Ectodermal cell (in vitro differentiated cells): ENCODE measurements around the gene CALCA.

ENCODE experiments used
- H3K27ac ChIP-seq: 2 replicates; pipeline ENCODE4 v1.7.0; 2013; ENCODE audit warnings: mild to moderate bottlenecking, low read depth, low read length; ENCODE audit not compliant: insufficient read depth, poor library complexity, severe bottlenecking
- H3K27me3 ChIP-seq: 2 replicates; pipeline ENCODE4 v1.7.0; 2013; ENCODE audit warnings: mild to moderate bottlenecking, low read length; ENCODE audit not compliant: insufficient read depth, control insufficient read depth, poor library complexity, severe bottlenecking
- H3K36me3 ChIP-seq: one replicate; pipeline ENCODE4 v1.7.0; 2013; ENCODE audit warnings: low read length; ENCODE audit not compliant: control insufficient read depth, insufficient read depth
- H3K4me1 ChIP-seq: one replicate; pipeline ENCODE4 v1.7.0; 2013; ENCODE audit warnings: low read length; ENCODE audit not compliant: control insufficient read depth, insufficient read depth
- H3K4me3 ChIP-seq: 2 replicates; pipeline ENCODE4 v1.7.0; 2013; ENCODE audit warnings: low read depth, low read length, control low read depth; ENCODE audit not compliant: insufficient read depth
- H3K9me3 ChIP-seq: 2 replicates; pipeline ENCODE4 v1.7.0; 2013; ENCODE audit warnings: mild to moderate bottlenecking, low read length, moderate library complexity; ENCODE audit not compliant: control insufficient read depth
- WGBS, 2 experiments: methylation state at CpG; one replicate each; pipeline ENCODE4 v1.1.7; 2013; ENCODE audit warnings: missing lambda C conversion rate in 2 of 2; 5-methylcytosine and 5-hydroxymethylcytosine counted together

CALCA gene

DNA sequence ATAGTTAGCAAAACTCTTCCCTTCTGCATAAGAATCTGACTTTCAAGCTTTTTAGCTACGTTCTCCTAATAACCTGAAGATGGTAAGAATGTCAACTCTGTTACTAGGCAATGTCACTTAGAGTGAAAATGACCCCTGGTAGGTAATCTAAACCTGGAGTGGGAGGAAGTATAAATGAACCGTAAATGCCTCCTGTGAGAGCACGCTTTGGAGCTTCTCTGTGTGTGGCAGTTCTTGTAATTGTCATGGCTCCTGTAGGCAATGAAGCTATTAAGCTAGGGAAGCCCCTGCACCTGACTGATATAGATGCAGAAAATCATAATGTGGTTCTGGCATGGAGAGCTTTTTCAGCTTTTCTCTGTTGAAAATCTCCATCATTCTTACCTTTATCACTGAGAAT, 29.4 kb downstream of the CALCA start:
- no peaks in the 10 kb centered on the region for H3K27me3 ChIP-seq
- WGBS, 2 experiments, result 79 to 81% methylated on average over 3 of the region's 3 CpGs
- H3K27ac ChIP-seq, result no peak overlapping the region
- no peaks in the 10 kb centered on the region for H3K9me3 ChIP-seq
- no peak overlapping the region for H3K4me3 ChIP-seq
- no peaks in the 10 kb centered on the region for H3K36me3 ChIP-seq
- no peaks in the 10 kb centered on the region for H3K4me1 ChIP-seq

DNA sequence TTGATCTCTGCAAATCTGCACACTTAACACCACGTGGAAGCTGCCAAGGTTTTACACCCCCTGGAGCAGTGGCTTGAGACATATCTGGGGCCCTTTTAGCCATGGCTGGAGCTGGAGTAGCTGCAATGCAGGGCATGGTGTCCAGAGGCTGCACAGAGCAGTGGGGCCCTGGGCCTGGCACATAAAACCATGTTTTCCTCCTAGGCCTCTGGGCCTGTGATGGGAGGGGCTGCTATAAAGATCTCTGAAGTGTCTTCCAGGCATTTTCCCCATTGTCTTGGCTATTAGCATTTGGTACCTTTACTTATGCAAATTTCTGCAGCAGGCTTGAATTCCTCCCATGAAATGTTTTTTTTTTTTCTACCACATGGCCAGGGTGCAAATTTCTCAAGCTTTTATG, 33.2 kb downstream of the CALCA start:
- H3K36me3 ChIP-seq, result no peaks in the 10 kb centered on the region
- H3K4me1 ChIP-seq, result no peaks in the 10 kb centered on the region
- no peak overlapping the region for H3K27ac ChIP-seq
- 82 to 90% methylated on average over 1 of the region's 1 CpG for WGBS, 2 experiments
- H3K27me3 ChIP-seq, result no peaks in the 10 kb centered on the region
- H3K9me3 ChIP-seq, result no peaks in the 10 kb centered on the region
- no peak overlapping the region for H3K4me3 ChIP-seq

DNA sequence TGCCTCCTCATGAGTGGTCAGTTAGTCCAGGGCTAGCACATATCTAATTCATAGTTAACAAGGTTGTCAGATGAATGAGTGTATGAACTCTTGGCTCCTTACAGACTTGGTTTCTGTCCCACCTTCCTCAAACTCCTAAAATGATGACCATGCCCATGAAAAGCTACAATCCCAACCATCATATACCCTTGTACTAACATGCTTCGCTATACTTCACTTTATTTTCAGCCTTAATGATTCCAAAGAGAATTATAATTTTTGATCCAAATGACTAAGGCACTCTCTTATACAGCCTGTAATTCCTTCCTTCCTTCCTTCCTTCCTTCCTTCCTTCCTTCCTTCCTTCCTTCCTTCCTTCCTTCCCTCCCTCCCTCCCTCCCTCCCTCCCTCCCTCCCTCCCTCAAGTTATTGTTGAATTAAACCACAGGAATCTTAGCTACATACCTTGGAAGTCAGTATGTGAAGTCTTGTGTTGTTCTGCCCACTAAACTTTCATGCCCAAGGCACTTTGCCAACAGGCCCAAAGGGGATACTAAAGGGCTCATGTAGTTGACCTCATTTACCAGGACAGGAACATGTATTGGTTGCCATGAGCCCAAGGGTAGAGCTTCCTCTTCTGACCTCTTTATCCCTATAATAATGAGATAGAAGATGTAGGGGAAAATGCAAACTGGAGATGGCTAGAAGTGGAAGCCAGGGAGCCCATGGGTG, 37.4 kb downstream of the CALCA start:
- Histone ChIP-seq H3K4me1 (no peaks in the 10 kb centered on the region), H3K27ac (no peak overlapping the region), H3K27me3 (no peaks in the 10 kb centered on the region), H3K36me3 (no peaks in the 10 kb centered on the region), H3K4me3 (no peak overlapping the region), H3K9me3 (no peaks in the 10 kb centered on the region)
- 85 to 91% methylated on average over 1 of the region's 1 CpG for WGBS, 2 experiments

DNA sequence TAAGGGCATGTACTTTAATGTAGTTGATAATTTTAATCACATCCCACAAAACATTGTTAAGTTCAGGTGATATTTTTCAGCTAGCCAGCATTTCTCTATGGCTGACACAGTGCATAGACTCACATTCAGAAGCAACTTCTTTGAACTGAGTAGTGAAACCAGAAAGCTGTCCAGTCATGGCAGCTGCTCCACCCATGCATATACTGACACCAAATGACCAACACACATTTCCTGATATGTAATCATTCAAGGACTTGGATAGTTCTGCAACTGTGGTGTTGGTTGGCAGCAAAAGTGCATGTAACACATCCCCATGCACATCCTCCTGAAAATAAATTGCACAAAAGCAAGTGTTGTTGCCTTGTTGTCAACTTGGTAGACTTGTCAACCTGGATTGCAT, 39.7 kb downstream of the CALCA start:
- Histone ChIP-seq H3K4me3 (no peak overlapping the region), H3K4me1 (no peaks in the 10 kb centered on the region), H3K27ac (no peak overlapping the region), H3K27me3 (no peaks in the 10 kb centered on the region), H3K9me3 (no peaks in the 10 kb centered on the region), H3K36me3 (no peaks in the 10 kb centered on the region)

DNA sequence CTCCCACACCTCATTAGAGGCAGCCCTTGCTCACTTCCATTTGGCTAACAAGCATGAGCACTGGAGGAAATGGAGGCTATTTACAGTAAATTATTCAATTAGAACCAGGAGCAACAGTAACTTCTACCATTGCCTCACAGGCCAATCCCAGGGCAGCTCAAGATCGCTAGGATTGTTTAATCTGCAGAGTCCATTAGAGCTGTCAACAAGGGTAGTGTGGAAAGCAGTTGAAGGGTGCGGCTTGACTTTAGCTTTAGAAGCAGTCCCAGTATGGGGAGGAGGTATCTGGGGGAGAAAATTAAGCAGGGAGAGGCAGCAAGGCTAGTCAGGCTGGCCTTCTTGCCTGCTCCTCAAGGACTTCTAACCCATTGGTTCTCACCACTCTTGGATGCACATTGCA, 41.8 kb downstream of the CALCA start:
- Histone ChIP-seq H3K4me1 (no peaks in the 10 kb centered on the region), H3K27ac (no peak overlapping the region), H3K36me3 (no peaks in the 10 kb centered on the region), H3K4me3 (no peak overlapping the region), H3K27me3 (no peaks in the 10 kb centered on the region), H3K9me3 (no peaks in the 10 kb centered on the region)
- 92 to 96% methylated on average over 2 of the region's 2 CpGs for WGBS, 2 experiments

DNA sequence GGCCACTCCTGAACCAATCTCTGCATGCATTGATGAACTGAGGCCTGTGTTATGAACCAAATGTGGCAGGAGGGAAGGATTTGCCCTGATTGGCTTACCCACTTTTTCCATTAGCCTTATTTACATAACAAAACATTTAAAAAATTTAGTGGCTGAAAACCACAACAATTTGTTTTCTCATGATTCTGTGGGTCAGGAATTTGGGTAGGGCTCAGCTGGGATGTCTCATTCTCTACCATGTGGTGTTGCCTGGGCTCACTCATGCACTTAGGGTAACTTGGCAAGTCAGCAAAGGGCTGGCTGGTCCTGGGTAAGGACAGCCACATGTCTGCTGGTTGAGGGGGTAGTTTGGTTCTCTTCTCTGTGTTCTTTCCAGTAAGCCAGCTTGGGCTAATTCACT, 45.0 kb downstream of the CALCA start:
- Histone ChIP-seq H3K27me3 (no peaks in the 10 kb centered on the region), H3K27ac (no peak overlapping the region), H3K4me3 (no peak overlapping the region), H3K4me1 (no peaks in the 10 kb centered on the region), H3K36me3 (no peaks in the 10 kb centered on the region), H3K9me3 (no peaks in the 10 kb centered on the region)

DNA sequence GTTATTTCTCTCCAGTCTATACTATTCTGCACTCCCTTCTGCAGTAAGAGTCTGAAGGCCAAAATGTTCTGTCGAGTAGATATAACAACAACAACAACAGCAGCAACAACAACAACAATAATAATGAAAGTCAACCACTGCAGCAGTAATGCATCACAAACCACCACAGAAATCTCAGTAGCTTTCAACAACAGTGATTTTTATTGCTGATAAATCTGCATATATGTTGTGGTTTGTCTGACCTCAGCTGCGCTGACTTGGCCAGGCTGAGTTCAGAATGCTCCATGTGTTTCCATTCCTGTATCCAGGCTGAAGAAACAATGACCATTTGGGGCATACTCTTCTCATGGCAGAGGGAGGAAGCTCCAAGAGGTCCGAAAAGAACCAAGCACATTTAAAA, 47.8 kb downstream of the CALCA start:
- H3K27ac ChIP-seq, result no peak overlapping the region
- H3K36me3 ChIP-seq, result no peaks in the 10 kb centered on the region
- no peaks in the 10 kb centered on the region for H3K27me3 ChIP-seq
- H3K9me3 ChIP-seq, result no peaks in the 10 kb centered on the region
- 84 to 92% methylated on average over 3 of the region's 3 CpGs for WGBS, 2 experiments
- no peaks in the 10 kb centered on the region for H3K4me1 ChIP-seq
- H3K4me3 ChIP-seq, result no peak overlapping the region
